ENCODE measurements around the gene ZIC4. TPM values are rescaled to one million over a fixed set of nuclear protein-coding genes. Genes with fewer than 3 reads are reported as not detected.

Gene ZIC4
- total RNA-seq, 2 donors from 2014 or later: not detected

- Histone ChIP-seq H3K4me3 (no peak overlapping the region), H3K36me3 (no peaks in the 10 kb centered on the region), H3K27me3 (replicated peaks; ENCODE audit: insufficient read depth) (peaks cover 70% of the 10 kb centered on the region), H3K9me3 (no peaks in the 10 kb centered on the region), H3K4me1 (replicated peaks) (no peaks in the 10 kb centered on the region), H3K27ac (no peak overlapping the region)
- TF ChIP-seq POLR2AphosphoS5 (IDR thresholded peaks at IDR 0.05) (no peak), CTCF (IDR thresholded peaks at IDR 0.05) (no peak), POLR2A (IDR thresholded peaks at IDR 0.05) (no peak)
- 10% methylated on average over 20 of the region's 20 CpGs for WGBS
- DNase-seq (ENCODE audit: low spot score): no peak
- intact Hi-C loops (cut with DNase I): no loop called here
Observed at GRCh38 chr3:147411815-147412241, 5.5 kb upstream of the ZIC4 start.

- no peaks in the 10 kb centered on the region for H3K36me3 ChIP-seq
- intact Hi-C loops (cut with DNase I): no loop called here
- DNase-seq (ENCODE audit: low spot score): no peak
- no peaks in the 10 kb centered on the region for H3K4me1 ChIP-seq (replicated peaks)
- no peak overlapping the region for H3K4me3 ChIP-seq
- peaks cover 71% of the 10 kb centered on the region for H3K27me3 ChIP-seq (replicated peaks; ENCODE audit: insufficient read depth)
- no peak overlapping the region for H3K27ac ChIP-seq
- WGBS: 6% methylated on average over 14 of the region's 14 CpGs
- no peaks in the 10 kb centered on the region for H3K9me3 ChIP-seq
- TF ChIP-seq POLR2AphosphoS5 (IDR thresholded peaks at IDR 0.05): no peak
- no peak for TF ChIP-seq CTCF (IDR thresholded peaks at IDR 0.05)
- no peak for TF ChIP-seq POLR2A (IDR thresholded peaks at IDR 0.05)
Observed at GRCh38 chr3:147411238-147411814, 5.0 kb upstream of the ZIC4 start.

GRCh38 chr3:147410526-147411237 is 4.3 kb upstream of the ZIC4 start:
- Histone ChIP-seq H3K36me3 (no peaks in the 10 kb centered on the region), H3K4me1 (replicated peaks) (no peaks in the 10 kb centered on the region), H3K9me3 (no peaks in the 10 kb centered on the region), H3K27ac (no peak overlapping the region), H3K27me3 (replicated peaks; ENCODE audit: insufficient read depth) (peaks cover 75% of the 10 kb centered on the region), H3K4me3 (no peak overlapping the region)
- no peak for TF ChIP-seq POLR2A (IDR thresholded peaks at IDR 0.05)
- no peak for TF ChIP-seq POLR2AphosphoS5 (IDR thresholded peaks at IDR 0.05)
- TF ChIP-seq CTCF (IDR thresholded peaks at IDR 0.05): no peak
- intact Hi-C loops (cut with DNase I): no loop called here
- 4% methylated on average over 61 of the region's 61 CpGs for WGBS
- no peak for DNase-seq (ENCODE audit: low spot score)

- H3K36me3 ChIP-seq: no peaks in the 10 kb centered on the region
- H3K27ac ChIP-seq: no peak overlapping the region
- H3K9me3 ChIP-seq: no peaks in the 10 kb centered on the region
- no peaks in the 10 kb centered on the region for H3K4me1 ChIP-seq (replicated peaks)
- TF ChIP-seq CTCF (IDR thresholded peaks at IDR 0.05) (no peak), POLR2A (IDR thresholded peaks at IDR 0.05) (no peak), POLR2AphosphoS5 (IDR thresholded peaks at IDR 0.05) (no peak)
- 2% methylated on average over 50 of the region's 52 CpGs for WGBS
- DNase-seq (ENCODE audit: low spot score): no peak
- intact Hi-C loops (cut with DNase I): no loop called here
- peaks cover 78% of the 10 kb centered on the region for H3K27me3 ChIP-seq (replicated peaks; ENCODE audit: insufficient read depth)
- H3K4me3 ChIP-seq: no peak overlapping the region
Observed at GRCh38 chr3:147410116-147410525, 3.8 kb upstream of the ZIC4 start.

Data from prostate gland (tissue), 2 donors.